ENCODE results near the gene MUC4. TPM values are rescaled to one million over a fixed set of nuclear protein-coding genes. Genes with fewer than 3 reads are reported as not detected.

MUC4 gene
- total and polyA plus RNA-seq, 9 of the 15 experiments (the other 6 are each of a cell fraction or from before 2014, with no cell fraction given): under 0.01 to 0.21 (median 0.10) TPM; not detected in 4

DNA sequence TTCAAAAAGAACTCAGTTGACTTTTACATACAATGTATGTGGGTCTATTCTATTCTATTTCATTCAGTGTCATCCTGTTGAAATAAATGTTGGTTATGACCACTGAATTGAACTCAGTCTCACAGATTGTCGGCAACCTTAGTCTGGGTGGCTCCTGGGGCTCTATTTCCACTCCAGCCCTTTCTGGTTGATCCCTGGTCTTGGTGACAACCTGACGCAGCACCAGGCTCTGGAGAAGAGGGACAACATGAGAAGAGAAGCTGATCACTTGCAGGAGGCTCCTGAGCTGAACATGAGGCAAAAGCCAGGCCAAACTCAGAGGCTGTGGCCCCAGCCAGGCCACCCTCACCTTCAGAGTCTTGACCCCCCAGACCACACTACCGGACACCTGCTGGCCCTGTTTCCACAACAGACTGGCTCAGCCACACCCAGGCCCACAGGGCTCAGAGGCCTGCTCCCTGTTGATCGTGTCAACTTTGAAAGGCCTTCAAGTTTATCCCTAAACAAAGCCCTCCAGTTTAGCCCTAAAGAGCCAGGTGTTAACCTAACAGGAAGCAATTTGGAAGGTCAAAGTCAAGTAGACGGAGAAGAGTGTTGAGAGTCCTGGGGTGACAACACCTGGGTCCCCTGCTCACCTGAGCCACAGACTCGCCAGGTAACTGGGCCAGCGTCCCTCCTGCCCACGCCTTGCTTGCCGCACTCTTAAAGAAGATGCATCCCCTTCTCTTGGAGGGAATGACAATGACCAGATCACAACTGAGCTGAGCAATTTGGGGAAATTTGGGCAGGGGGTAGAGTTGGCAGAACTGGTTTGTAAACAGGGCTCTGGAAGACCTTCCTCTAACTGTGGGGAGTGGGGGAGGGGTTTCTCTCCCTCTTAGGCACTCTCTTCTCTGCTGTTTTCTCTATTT is 106.4 kb downstream of the MUC4 start (continued):
- TF ChIP-seq SNAPC5 (CRISPR knock-in tag; IDR thresholded peaks at IDR 0.05) (no peak), CREM (IDR thresholded peaks at IDR 0.05; ENCODE audit: low read depth) (no peak), ZC3H11A (IDR thresholded peaks at IDR 0.05; ENCODE audit: low read depth, low read length) (no peak), SRSF3 (IDR thresholded peaks at IDR 0.05; ENCODE audit: insufficient read depth, low read length) (no peak), ETV5 (CRISPR knock-in tag; IDR thresholded peaks at IDR 0.05; ENCODE audit: low read depth) (no peak), CEBPB (tag; IDR thresholded peaks at IDR 0.05) (no peak), EZH2 (IDR thresholded peaks at IDR 0.05; ENCODE audit: borderline replicate concordance, low read depth, low read length) (no peak), KAT7 (CRISPR knock-in tag; IDR thresholded peaks at IDR 0.05; ENCODE audit: borderline replicate concordance) (no peak), RBM17 (IDR thresholded peaks at IDR 0.05; ENCODE audit: borderline replicate concordance, low read depth, low read length) (no peak), MIER1 (IDR thresholded peaks at IDR 0.05; ENCODE audit: low read depth) (no peak), ZFX (CRISPR knock-in tag; IDR thresholded peaks at IDR 0.05) (peak; percentile 23; the same call in 1 of the 2 replicates), RAD51 (IDR thresholded peaks at IDR 0.05; ENCODE audit: borderline replicate concordance, low read depth) (no peak), SREBF2 (CRISPR knock-in tag; IDR thresholded peaks at IDR 0.05) (no peak), FOXK1 (CRISPR knock-in tag; IDR thresholded peaks at IDR 0.05; ENCODE audit: borderline replicate concordance) (peak; percentile 24; the same call in 1 of the 2 replicates), NR2C2 (CRISPR knock-in tag; IDR thresholded peaks at IDR 0.05) (no peak; the same call in 1 of the 2 replicates), NR2C2 (tag; IDR thresholded peaks at IDR 0.05) (no peak), SUPT5H (IDR thresholded peaks at IDR 0.05) (0 out of 2 replicates have a peak, but pooled peaks have one; percentile 21), SMARCA5 (IDR thresholded peaks at IDR 0.05) (no peak), LCOR (CRISPR knock-in tag; IDR thresholded peaks at IDR 0.05) (no peak), CSDE1 (IDR thresholded peaks at IDR 0.05) (no peak), ZNF511 (CRISPR knock-in tag; IDR thresholded peaks at IDR 0.05) (0 out of 2 replicates have a peak, but pooled peaks have one; percentile 59), TSC22D4 (tag; IDR thresholded peaks at IDR 0.05) (no peak), ZBTB49 (CRISPR knock-in tag; IDR thresholded peaks at IDR 0.05; ENCODE audit: borderline replicate concordance) (no peak), RBM22 (IDR thresholded peaks at IDR 0.05; ENCODE audit: low read depth, low read length, poor library complexity, severe bottlenecking) (peak; percentile 24), TARDBP (IDR thresholded peaks at IDR 0.05) (no peak), COPS2 (conservative IDR thresholded peaks at IDR 0.05) (no peak), CXXC5 (CRISPR knock-in tag; IDR thresholded peaks at IDR 0.05) (no peak)

Data from K562 (cell line).